ENCODE results near the gene ZBTB24. TPM values are rescaled to one million over a fixed set of nuclear protein-coding genes. Genes with fewer than 3 reads are reported as not detected.
"Not testable (repeated sequence)": the region's sequence is repeated elsewhere in the genome, so short reads cannot be mapped to it uniquely, and the experiment has no call there.

The ZBTB24 gene
- total and polyA plus RNA-seq, 4 donors, result 1.2 to 3.9 (median 2.2) TPM

DNA sequence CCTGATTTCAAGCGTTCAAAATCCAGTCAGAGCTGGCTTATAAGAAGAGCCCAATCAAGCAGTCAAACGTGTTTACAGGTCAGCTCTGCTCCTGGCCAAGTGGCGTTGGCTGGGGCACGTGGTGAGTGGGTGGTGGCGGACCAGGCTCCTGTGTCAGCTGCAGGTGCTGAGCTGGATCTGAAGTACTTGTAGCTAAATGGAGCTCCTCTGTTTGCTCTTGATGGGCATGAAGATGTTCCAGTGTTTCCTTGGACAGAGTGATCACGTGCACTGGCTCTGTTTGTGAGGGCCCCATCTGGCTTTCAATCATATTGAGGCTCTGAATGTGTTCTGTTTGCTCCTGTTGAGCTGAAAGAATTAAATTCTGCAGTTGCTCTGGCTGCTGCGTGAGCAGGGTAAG, 17.2 kb downstream of the ZBTB24 start:
- H3K27ac ChIP-seq (ENCODE audit: low read depth in 1 of 2, low read length in 2 of 2), result no peak overlapping the region
- 71% methylated on average over 7 of the region's 7 CpGs for WGBS
- no peak overlapping the region for H3K4me3 ChIP-seq (ENCODE audit: low read depth in 1 of 3, low read length in 3 of 3)
- H3K9ac ChIP-seq (ENCODE audit: low read depth in 1 of 2, low read length in 2 of 2), result no peak overlapping the region
- no peaks in the 10 kb centered on the region for H3K4me1 ChIP-seq (ENCODE audit: control insufficient read depth in 4 of 4, insufficient read depth in 4 of 4, low read length in 3 of 4)
- no peak for TF ChIP-seq RXRA (IDR thresholded peaks at IDR 0.05)
- no peak for TF ChIP-seq HNF4G (IDR thresholded peaks at IDR 0.05)
- TF ChIP-seq JUND (IDR thresholded peaks at IDR 0.05), result no peak
- H3K36me3 ChIP-seq (ENCODE audit: control insufficient read depth in 4 of 4, insufficient read depth in 3 of 4, low read depth in 1 of 4, low read length in 3 of 4), result peaks cover 2 to 48% (median 34%) of the 10 kb centered on the region in 4 donors
- no peaks in the 10 kb centered on the region for H3K9me3 ChIP-seq (ENCODE audit: control insufficient read depth in 4 of 4, low read length in 3 of 4)
- H3K27me3 ChIP-seq (ENCODE audit: control insufficient read depth in 4 of 4, insufficient read depth in 4 of 4, low read length in 3 of 4), result no peaks in the 10 kb centered on the region
- DNase-seq (ENCODE audit: low spot score), result no peak

DNA sequence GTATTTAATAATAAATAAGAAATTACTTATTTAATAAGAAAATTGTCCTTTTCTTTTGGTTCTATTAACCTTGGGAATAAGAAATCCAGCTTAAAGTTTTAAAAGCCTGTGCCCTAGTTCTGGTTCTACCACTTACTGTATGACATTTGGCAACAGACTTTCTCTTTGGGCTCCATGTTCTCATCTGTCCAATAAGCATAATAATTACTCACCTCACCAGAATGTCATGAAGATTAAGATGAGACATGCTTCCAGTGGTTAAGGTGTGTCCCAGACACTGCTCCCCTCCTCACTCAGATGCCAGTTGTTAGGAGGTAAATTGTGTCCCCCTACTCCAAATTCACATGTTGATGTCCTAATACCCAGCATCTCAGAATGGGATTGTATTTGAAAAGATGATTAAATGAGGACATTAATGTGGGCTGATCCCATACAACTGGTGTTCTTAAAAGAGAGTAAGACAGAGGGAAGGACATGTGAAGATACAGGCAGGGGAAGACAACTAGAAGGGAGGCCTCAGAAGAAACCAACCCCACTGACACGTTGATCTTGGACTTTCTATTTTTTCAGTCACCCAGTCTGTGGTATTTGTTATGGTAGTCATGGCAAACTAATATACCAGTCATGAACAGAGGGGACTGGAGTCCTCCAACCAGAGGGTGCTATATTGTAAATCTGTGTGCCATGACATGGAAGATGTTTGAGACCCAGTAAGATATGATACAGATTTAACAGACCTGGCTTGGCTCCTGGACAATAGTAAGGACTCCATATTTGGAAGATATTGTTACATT, 21.1 kb downstream of the ZBTB24 start:
- H3K27me3 ChIP-seq (ENCODE audit: control insufficient read depth in 4 of 4, insufficient read depth in 4 of 4, low read length in 3 of 4), result no peaks in the 10 kb centered on the region
- no peaks in the 10 kb centered on the region for H3K9me3 ChIP-seq (ENCODE audit: control insufficient read depth in 4 of 4, low read length in 3 of 4)
- no peak for DNase-seq (ENCODE audit: low spot score)
- H3K4me1 ChIP-seq (ENCODE audit: control insufficient read depth in 4 of 4, insufficient read depth in 4 of 4, low read length in 3 of 4), result peaks cover 0 to 1% (median under 1%) of the 10 kb centered on the region in 4 donors
- H3K9ac ChIP-seq (ENCODE audit: low read depth in 1 of 2, low read length in 2 of 2), result no peak overlapping the region
- no peak overlapping the region for H3K27ac ChIP-seq (ENCODE audit: low read depth in 1 of 2, low read length in 2 of 2)
- H3K4me3 ChIP-seq (ENCODE audit: low read depth in 1 of 3, low read length in 3 of 3), result no peak overlapping the region
- 84% methylated on average over 1 of the region's 1 CpG for WGBS
- H3K36me3 ChIP-seq (ENCODE audit: control insufficient read depth in 4 of 4, insufficient read depth in 3 of 4, low read depth in 1 of 4, low read length in 3 of 4), result peaks cover 0 to 29% (median 22%) of the 10 kb centered on the region in 4 donors
- no peak for TF ChIP-seq NR2F2 (IDR thresholded peaks at IDR 0.05)
- TF ChIP-seq SP1 (IDR thresholded peaks at IDR 0.05), result no peak

DNA sequence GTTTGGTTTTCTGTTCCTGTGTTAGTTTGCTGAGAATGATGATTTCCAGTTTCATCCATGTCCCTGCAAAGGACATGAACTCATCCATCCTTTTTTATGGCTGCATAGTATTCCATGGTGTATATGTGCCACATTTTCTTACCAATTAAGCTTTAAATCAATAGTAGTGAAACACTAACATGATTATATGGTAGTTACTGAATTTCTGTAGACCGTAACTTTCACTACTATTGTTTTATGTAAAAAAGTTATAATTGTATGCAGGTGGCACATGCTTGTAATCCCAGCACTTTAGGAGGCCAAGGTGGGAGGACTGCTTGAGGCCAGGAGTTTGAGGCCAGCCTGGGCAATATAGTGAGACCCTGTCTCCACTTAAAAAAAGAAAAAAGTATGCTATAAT, 21.8 kb downstream of the ZBTB24 start:
- not testable (repeated sequence) for H3K4me3 ChIP-seq (ENCODE audit: low read depth in 1 of 3, low read length in 3 of 3); H3K27ac ChIP-seq (ENCODE audit: low read depth in 1 of 2, low read length in 2 of 2); H3K4me1 ChIP-seq (ENCODE audit: control insufficient read depth in 4 of 4, insufficient read depth in 4 of 4, low read length in 3 of 4); H3K9ac ChIP-seq (ENCODE audit: low read depth in 1 of 2, low read length in 2 of 2); H3K9me3 ChIP-seq (ENCODE audit: control insufficient read depth in 4 of 4, low read length in 3 of 4); DNase-seq (ENCODE audit: low spot score); H3K27me3 ChIP-seq (ENCODE audit: control insufficient read depth in 4 of 4, insufficient read depth in 4 of 4, low read length in 3 of 4)
- peaks cover 0 to 25% (median 17%) of the 10 kb centered on the region in 4 donors for H3K36me3 ChIP-seq (ENCODE audit: control insufficient read depth in 4 of 4, insufficient read depth in 3 of 4, low read depth in 1 of 4, low read length in 3 of 4)
- WGBS, result 100% methylated on average over 1 of the region's 1 CpG

DNA sequence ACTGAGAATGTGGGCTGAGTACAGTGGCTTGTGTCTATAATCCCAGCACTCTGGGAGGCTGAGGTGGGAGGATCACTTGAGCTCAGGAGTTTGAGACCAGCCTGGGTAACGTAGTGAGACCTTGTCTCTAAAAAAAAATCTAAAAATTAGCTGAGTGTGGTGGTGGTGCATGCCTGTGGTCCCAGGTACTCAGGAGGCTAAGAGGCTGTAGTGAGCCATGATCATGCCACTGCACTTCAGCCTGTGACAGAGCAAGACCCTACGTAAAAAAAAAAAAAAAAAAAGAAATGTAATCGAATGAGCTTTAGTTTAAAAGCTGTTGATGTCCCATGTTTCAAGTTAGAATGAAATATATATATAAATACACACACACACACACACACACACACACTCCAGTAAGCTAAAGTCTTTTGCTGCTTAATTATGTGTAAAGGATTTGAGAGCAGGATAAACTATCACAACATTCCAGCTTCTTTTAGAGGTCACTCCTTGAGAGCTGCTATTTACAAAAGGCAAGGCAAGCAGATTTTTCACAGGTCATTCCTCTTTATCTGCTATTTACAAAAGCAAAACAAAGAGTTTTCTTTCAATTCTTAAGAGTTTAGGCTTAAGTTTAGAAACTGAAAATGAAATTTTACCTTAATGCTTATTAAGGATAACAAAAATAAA, 22.7 kb downstream of the ZBTB24 start:
- Histone ChIP-seq H3K4me3 (ENCODE audit: low read depth in 1 of 3, low read length in 3 of 3) (no peak overlapping the region), H3K4me1 (ENCODE audit: control insufficient read depth in 4 of 4, insufficient read depth in 4 of 4, low read length in 3 of 4) (peaks cover 6 to 16% (median 13%) of the 10 kb centered on the region in 4 donors), H3K9ac (ENCODE audit: low read depth in 1 of 2, low read length in 2 of 2) (no peak overlapping the region), H3K27me3 (ENCODE audit: control insufficient read depth in 4 of 4, insufficient read depth in 4 of 4, low read length in 3 of 4) (no peaks in the 10 kb centered on the region), H3K36me3 (ENCODE audit: control insufficient read depth in 4 of 4, insufficient read depth in 3 of 4, low read depth in 1 of 4, low read length in 3 of 4) (peaks cover 0 to 17% (median 9%) of the 10 kb centered on the region in 4 donors), H3K9me3 (ENCODE audit: control insufficient read depth in 4 of 4, low read length in 3 of 4) (no peaks in the 10 kb centered on the region), H3K27ac (ENCODE audit: low read depth in 1 of 2, low read length in 2 of 2) (no peak overlapping the region)
- 79% methylated on average over 3 of the region's 3 CpGs for WGBS
- no peak for TF ChIP-seq FOXA2 (IDR thresholded peaks at IDR 0.05)
- TF ChIP-seq, protein P1, sequence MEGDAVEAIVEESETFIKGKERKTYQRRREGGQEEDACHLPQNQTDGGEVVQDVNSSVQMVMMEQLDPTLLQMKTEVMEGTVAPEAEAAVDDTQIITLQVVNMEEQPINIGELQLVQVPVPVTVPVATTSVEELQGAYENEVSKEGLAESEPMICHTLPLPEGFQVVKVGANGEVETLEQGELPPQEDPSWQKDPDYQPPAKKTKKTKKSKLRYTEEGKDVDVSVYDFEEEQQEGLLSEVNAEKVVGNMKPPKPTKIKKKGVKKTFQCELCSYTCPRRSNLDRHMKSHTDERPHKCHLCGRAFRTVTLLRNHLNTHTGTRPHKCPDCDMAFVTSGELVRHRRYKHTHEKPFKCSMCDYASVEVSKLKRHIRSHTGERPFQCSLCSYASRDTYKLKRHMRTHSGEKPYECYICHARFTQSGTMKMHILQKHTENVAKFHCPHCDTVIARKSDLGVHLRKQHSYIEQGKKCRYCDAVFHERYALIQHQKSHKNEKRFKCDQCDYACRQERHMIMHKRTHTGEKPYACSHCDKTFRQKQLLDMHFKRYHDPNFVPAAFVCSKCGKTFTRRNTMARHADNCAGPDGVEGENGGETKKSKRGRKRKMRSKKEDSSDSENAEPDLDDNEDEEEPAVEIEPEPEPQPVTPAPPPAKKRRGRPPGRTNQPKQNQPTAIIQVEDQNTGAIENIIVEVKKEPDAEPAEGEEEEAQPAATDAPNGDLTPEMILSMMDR (IDR thresholded peaks at IDR 0.05; ENCODE audit: low read depth, low read length, missing input control), result no peak
- DNase-seq (ENCODE audit: low spot score), result no peak
